GM13977 (cell line): Measurements from ENCODE around the gene MRPS14.
"Not testable (repeated sequence)": the region's sequence is repeated elsewhere in the genome, so short reads cannot be mapped to it uniquely, and the experiment has no call there.

Source experiments
- DNase-seq: peaks from one replicate; pipeline ENCODE4 v3.0.0; 2012; ENCODE audit warnings: low spot score
- in situ Hi-C: fragments of 300-500 bp; cut with MboI; formaldehyde crosslinking; loops from one replicate; pipeline ENCODE4 v1.12.0; 2022; ENCODE audit warnings: low sequenced_read_pairs, low pct_unique_long_range_greater_than_20kb, mixed read lengths, inconsistent platforms; ENCODE audit not compliant: unreplicated experiment
- TF ChIP-seq, protein P1 (sequence below): IDR thresholded peaks from 2 replicates; pipeline ENCODE4 v1.5.1; 2012; ENCODE audit warnings: mild to moderate bottlenecking, control low read depth; ENCODE audit not compliant: insufficient read depth; ENCODE audit errors: extremely low read depth, missing control alignments

MRPS14 gene

DNA sequence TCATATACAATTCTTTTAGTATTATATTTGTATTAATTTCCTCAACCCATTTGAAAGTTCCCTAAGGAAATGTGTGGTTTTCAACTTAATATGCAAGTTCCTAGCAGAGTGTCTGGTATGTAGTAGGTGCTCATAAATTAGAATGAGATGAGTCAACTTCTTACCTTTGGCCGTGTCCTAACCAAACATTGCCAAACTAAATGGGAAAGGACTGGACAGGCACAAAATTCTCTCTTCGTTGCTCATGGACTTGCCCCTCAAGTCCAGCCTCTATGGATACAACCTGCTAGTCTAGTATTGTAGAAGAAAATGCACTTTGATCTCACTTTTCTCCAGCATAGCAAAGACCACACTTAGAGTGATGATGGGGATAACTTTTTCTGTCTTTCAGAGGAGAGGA is 11.6 kb upstream of the MRPS14 start:
- TF ChIP-seq, protein P1, sequence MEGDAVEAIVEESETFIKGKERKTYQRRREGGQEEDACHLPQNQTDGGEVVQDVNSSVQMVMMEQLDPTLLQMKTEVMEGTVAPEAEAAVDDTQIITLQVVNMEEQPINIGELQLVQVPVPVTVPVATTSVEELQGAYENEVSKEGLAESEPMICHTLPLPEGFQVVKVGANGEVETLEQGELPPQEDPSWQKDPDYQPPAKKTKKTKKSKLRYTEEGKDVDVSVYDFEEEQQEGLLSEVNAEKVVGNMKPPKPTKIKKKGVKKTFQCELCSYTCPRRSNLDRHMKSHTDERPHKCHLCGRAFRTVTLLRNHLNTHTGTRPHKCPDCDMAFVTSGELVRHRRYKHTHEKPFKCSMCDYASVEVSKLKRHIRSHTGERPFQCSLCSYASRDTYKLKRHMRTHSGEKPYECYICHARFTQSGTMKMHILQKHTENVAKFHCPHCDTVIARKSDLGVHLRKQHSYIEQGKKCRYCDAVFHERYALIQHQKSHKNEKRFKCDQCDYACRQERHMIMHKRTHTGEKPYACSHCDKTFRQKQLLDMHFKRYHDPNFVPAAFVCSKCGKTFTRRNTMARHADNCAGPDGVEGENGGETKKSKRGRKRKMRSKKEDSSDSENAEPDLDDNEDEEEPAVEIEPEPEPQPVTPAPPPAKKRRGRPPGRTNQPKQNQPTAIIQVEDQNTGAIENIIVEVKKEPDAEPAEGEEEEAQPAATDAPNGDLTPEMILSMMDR, result no peak
- DNase-seq, result no peak
- in situ Hi-C loops, result loop anchor here (25.0 kb wide), 1 partner anchor 303 kb away; no protein-coding TSS in a partner anchor

GRCh38 chr1:175033953-175034352 is 10.7 kb upstream of the MRPS14 start:
- in situ Hi-C loops, result loop anchor here (25.0 kb wide), 1 partner anchor 303 kb away; no protein-coding TSS in a partner anchor
- TF ChIP-seq, protein P1, result no peak
- no peak for DNase-seq

DNA sequence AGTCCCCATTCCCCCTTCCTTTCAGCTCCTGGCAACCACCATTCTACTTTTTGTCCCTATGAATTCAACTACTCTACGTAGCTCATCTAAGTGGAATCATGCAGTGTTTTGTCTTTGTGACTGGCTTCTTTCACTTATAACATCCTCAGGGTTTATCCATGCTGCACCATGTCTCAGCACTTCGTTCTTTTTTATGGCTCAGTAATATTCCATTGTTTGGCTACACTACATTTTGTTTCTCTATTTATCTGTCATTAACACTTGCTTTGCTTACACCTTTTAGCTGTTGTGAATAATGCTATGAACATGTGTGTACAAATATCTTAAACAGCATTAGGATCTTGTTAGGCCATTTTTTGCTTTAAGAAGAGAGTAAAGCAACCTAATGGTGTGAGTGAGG is 1.5 kb upstream of the MRPS14 start:
- DNase-seq, result no peak
- TF ChIP-seq, protein P1, result no peak
- in situ Hi-C loops, result loop anchor here (10.0 to 25.0 kb wide), 2 partner anchors 120 to 313 kb away; no protein-coding TSS in a partner anchor

DNA sequence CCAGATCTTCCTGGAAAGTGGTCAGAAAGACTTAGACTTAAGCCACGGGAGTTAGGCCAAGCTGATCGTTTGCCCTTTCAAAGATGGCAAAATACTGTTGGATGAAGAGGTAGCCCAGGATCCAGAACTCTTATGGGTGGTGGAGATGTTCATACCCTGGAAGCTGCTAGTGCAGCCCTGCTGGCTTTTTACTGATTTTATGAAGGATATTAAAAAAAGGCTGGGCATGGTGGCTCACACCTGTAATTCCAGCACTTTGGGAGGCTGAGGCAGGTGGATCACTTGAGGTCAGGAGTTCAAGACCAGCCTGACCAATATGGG is 657 bp upstream of the MRPS14 start:
- not testable (repeated sequence) for DNase-seq
- in situ Hi-C loops, result loop anchor here (10.0 kb wide), 1 partner anchor 121 kb away; no protein-coding TSS in a partner anchor

DNA sequence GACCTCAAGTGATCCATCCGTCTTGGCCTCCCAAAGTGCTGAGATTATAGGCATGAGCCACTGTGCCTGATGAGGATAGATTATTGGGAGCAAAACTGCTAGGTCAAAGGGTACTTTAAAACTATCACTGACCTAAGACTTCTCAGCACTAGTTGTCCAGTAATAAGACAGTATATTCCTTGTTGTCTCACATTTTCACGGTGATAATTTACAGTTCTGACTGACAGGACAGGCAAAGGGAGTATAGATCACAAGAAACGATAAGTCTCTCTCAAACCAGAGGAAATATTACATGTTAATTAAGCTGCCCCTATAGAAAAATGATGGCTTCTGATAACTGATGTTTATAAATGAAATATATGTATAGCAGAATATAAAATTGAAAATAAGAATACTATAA is 3.7 kb downstream of the MRPS14 start:
- DNase-seq, result no peak
- TF ChIP-seq, protein P1, result no peak
- in situ Hi-C loops, result no loop called here

GRCh38 chr1:175015243-175015642 is 8.0 kb downstream of the MRPS14 start:
- DNase-seq, result no peak
- TF ChIP-seq, protein P1, result no peak
- in situ Hi-C loops, result no loop called here

DNA sequence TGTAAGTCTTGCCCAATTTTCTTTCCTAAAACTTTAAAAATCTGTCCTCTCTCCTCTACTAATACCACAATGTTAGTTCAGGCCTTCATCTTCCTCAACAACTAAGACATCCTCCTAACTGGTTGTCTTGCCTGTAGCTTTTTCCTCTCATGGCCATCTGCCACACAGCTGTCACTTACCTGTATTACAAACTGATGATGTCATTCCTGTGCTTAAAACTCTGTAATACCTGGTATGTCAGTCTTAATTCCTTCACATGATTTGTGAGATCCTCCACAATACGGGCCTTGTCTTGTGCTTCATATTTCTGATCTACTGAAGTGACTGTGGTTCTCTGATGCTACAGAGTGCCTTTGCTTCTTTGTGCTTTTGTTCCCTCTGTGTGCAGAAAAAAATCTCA is 9.8 kb downstream of the MRPS14 start:
- TF ChIP-seq, protein P1, result no peak
- in situ Hi-C loops, result no loop called here
- DNase-seq, result no peak
